OCI-LY7 (cell line): ENCODE data around the gene ACIN1.

ENCODE experiments used
- CTCF ChIP-seq: fragments of 200-600 bp; sonication (generic); conservative IDR thresholded peaks from 2 replicates; pipeline ENCODE4 v1.5.1; 2014; ENCODE audit warnings: mild to moderate bottlenecking, antibody characterized with exemption, low read length, moderate library complexity, mixed read lengths
- EZH2phosphoT487 ChIP-seq: fragments of 200-600 bp; sonication (generic); IDR thresholded peaks from 2 replicates; pipeline ENCODE4 v1.6.1; 2018; ENCODE audit warnings: low read depth, borderline replicate concordance, mild to moderate bottlenecking, mixed run types, antibody characterized with exemption, low read length, moderate library complexity, mixed read lengths

DNA sequence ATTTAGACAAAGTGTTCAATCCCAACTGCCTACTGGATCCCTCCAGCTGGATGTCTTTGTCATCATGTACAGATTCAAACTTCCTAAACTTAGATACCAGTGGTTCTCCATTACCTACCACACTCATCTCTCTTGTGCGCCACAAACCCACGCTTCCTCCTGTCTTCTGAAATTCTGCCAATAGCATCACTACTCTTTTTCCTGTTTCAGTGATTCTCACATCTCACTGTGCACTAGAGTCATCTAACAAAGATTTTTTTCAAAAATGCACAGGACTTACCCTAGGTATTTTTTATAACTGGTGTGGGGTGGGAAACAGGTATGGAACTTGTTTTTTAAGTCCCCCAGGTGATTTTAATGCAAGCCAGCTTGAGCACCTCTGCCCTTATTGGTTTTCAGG is 66.1 kb downstream of the ACIN1 start:
- TF ChIP-seq CTCF (no peak), EZH2phosphoT487 (no peak)
